ENCODE results near the gene HGD.
"Not testable (repeated sequence)": the region's sequence is repeated elsewhere in the genome, so short reads cannot be mapped to it uniquely, and the experiment has no call there.

Gene HGD

GRCh38 chr3:120650311-120650710 lies 31.7 kb downstream of the HGD start:
- Histone ChIP-seq H3K27me3 (ENCODE audit: insufficient read depth, low read length) (no peaks in the 10 kb centered on the region), H3K4me3 (ENCODE audit: low read length) (no peak overlapping the region), H3K4me1 (ENCODE audit: insufficient read depth, low read length) (no peaks in the 10 kb centered on the region; the same call in 1 of the 2 replicates), H3K9me3 (ENCODE audit: insufficient read depth, low read depth, low read length) (no peaks in the 10 kb centered on the region), H3K9ac (ENCODE audit: low read depth, low read length) (no peak overlapping the region), H3K27ac (ENCODE audit: low read length) (no peak overlapping the region), H3K36me3 (ENCODE audit: insufficient read depth, low read depth, low read length) (no peaks in the 10 kb centered on the region)

- Histone ChIP-seq H3K27me3 (ENCODE audit: insufficient read depth, low read length) (no peaks in the 10 kb centered on the region), H3K4me3 (ENCODE audit: low read length) (no peak overlapping the region), H3K9ac (ENCODE audit: low read depth, low read length) (no peak overlapping the region), H3K4me1 (ENCODE audit: insufficient read depth, low read length) (no peaks in the 10 kb centered on the region; the same call in 1 of the 2 replicates), H3K9me3 (ENCODE audit: insufficient read depth, low read depth, low read length) (no peaks in the 10 kb centered on the region), H3K36me3 (ENCODE audit: insufficient read depth, low read depth, low read length) (no peaks in the 10 kb centered on the region), H3K27ac (ENCODE audit: low read length) (no peak overlapping the region)
Observed at GRCh38 chr3:120649830-120650233, 32.2 kb downstream of the HGD start.

- no peaks in the 10 kb centered on the region for H3K9me3 ChIP-seq (ENCODE audit: insufficient read depth, low read depth, low read length)
- H3K4me3 ChIP-seq (ENCODE audit: low read length), result no peak overlapping the region
- H3K9ac ChIP-seq (ENCODE audit: low read depth, low read length), result no peak overlapping the region
- no peaks in the 10 kb centered on the region; the same call in 1 of the 2 replicates for H3K4me1 ChIP-seq (ENCODE audit: insufficient read depth, low read length)
- no peak overlapping the region for H3K27ac ChIP-seq (ENCODE audit: low read length)
- H3K27me3 ChIP-seq (ENCODE audit: insufficient read depth, low read length), result no peaks in the 10 kb centered on the region
- no peaks in the 10 kb centered on the region for H3K36me3 ChIP-seq (ENCODE audit: insufficient read depth, low read depth, low read length)
Observed at GRCh38 chr3:120648290-120648689, 33.7 kb downstream of the HGD start.

- Histone ChIP-seq H3K4me1 (ENCODE audit: insufficient read depth, low read length) (no peaks in the 10 kb centered on the region), H3K27me3 (ENCODE audit: insufficient read depth, low read length) (no peaks in the 10 kb centered on the region), H3K4me3 (ENCODE audit: low read length) (no peak overlapping the region), H3K9me3 (ENCODE audit: insufficient read depth, low read depth, low read length) (no peaks in the 10 kb centered on the region), H3K9ac (ENCODE audit: low read depth, low read length) (no peak overlapping the region), H3K27ac (ENCODE audit: low read length) (no peak overlapping the region), H3K36me3 (ENCODE audit: insufficient read depth, low read depth, low read length) (no peaks in the 10 kb centered on the region)
Observed at GRCh38 chr3:120646771-120647432, 35.1 kb downstream of the HGD start.

- Histone ChIP-seq H3K27me3 (ENCODE audit: insufficient read depth, low read length) (no peaks in the 10 kb centered on the region), H3K9ac (ENCODE audit: low read depth, low read length) (no peak overlapping the region), H3K27ac (ENCODE audit: low read length) (no peak overlapping the region), H3K36me3 (ENCODE audit: insufficient read depth, low read depth, low read length) (no peaks in the 10 kb centered on the region), H3K4me1 (ENCODE audit: insufficient read depth, low read length) (no peaks in the 10 kb centered on the region), H3K9me3 (ENCODE audit: insufficient read depth, low read depth, low read length) (no peaks in the 10 kb centered on the region), H3K4me3 (ENCODE audit: low read length) (no peak overlapping the region)
Observed at GRCh38 chr3:120645083-120645845, 36.8 kb downstream of the HGD start.

GRCh38 chr3:120642368-120642948 lies 39.6 kb downstream of the HGD start:
- H3K9ac ChIP-seq (ENCODE audit: low read depth, low read length), result no peak overlapping the region
- no peaks in the 10 kb centered on the region for H3K4me1 ChIP-seq (ENCODE audit: insufficient read depth, low read length)
- H3K36me3 ChIP-seq (ENCODE audit: insufficient read depth, low read depth, low read length), result no peaks in the 10 kb centered on the region
- H3K27me3 ChIP-seq (ENCODE audit: insufficient read depth, low read length), result no peaks in the 10 kb centered on the region
- H3K27ac ChIP-seq (ENCODE audit: low read length), result no peak overlapping the region
- no peak overlapping the region for H3K4me3 ChIP-seq (ENCODE audit: low read length)
- H3K9me3 ChIP-seq (ENCODE audit: insufficient read depth, low read depth, low read length), result no peaks in the 10 kb centered on the region; the same call in 1 of the 2 replicates

- no peak overlapping the region for H3K9ac ChIP-seq (ENCODE audit: low read depth, low read length)
- H3K4me1 ChIP-seq (ENCODE audit: insufficient read depth, low read length), result no peaks in the 10 kb centered on the region
- H3K27me3 ChIP-seq (ENCODE audit: insufficient read depth, low read length), result no peaks in the 10 kb centered on the region
- no peak overlapping the region for H3K27ac ChIP-seq (ENCODE audit: low read length)
- H3K36me3 ChIP-seq (ENCODE audit: insufficient read depth, low read depth, low read length), result no peaks in the 10 kb centered on the region
- no peak overlapping the region for H3K4me3 ChIP-seq (ENCODE audit: low read length)
- H3K9me3 ChIP-seq (ENCODE audit: insufficient read depth, low read depth, low read length), result no peaks in the 10 kb centered on the region; the same call in 1 of the 2 replicates
Observed at GRCh38 chr3:120641696-120642246, 40.3 kb downstream of the HGD start.

- no peak overlapping the region for H3K9ac ChIP-seq (ENCODE audit: low read depth, low read length)
- H3K27ac ChIP-seq (ENCODE audit: low read length), result no peak overlapping the region
Observed at GRCh38 chr3:120640231-120640630, 41.8 kb downstream of the HGD start.

GRCh38 chr3:120638820-120639219 lies 43.2 kb downstream of the HGD start:
- not testable (repeated sequence) for H3K27me3 ChIP-seq (ENCODE audit: insufficient read depth, low read length); H3K27ac ChIP-seq (ENCODE audit: low read length); H3K36me3 ChIP-seq (ENCODE audit: insufficient read depth, low read depth, low read length)

More at GRCh38 chr3:120640231-120640630, 41.8 kb downstream of the HGD start:
- Histone ChIP-seq H3K27me3 (ENCODE audit: insufficient read depth, low read length) (no peaks in the 10 kb centered on the region), H3K4me1 (ENCODE audit: insufficient read depth, low read length) (no peaks in the 10 kb centered on the region), H3K4me3 (ENCODE audit: low read length) (no peak overlapping the region), H3K36me3 (ENCODE audit: insufficient read depth, low read depth, low read length) (no peaks in the 10 kb centered on the region), H3K9me3 (ENCODE audit: insufficient read depth, low read depth, low read length) (no peaks in the 10 kb centered on the region; the same call in 1 of the 2 replicates)

GRCh38 chr3:120637851-120638559 lies 44.0 kb downstream of the HGD start:
- H3K4me3 ChIP-seq (ENCODE audit: low read length), result no peak overlapping the region
- H3K36me3 ChIP-seq (ENCODE audit: insufficient read depth, low read depth, low read length), result no peaks in the 10 kb centered on the region
- H3K4me1 ChIP-seq (ENCODE audit: insufficient read depth, low read length), result no peaks in the 10 kb centered on the region
- H3K9me3 ChIP-seq (ENCODE audit: insufficient read depth, low read depth, low read length), result no peaks in the 10 kb centered on the region; the same call in 1 of the 2 replicates
- H3K27ac ChIP-seq (ENCODE audit: low read length), result no peak overlapping the region
- no peak overlapping the region for H3K9ac ChIP-seq (ENCODE audit: low read depth, low read length)
- H3K27me3 ChIP-seq (ENCODE audit: insufficient read depth, low read length), result no peaks in the 10 kb centered on the region

More at GRCh38 chr3:120638820-120639219, 43.2 kb downstream of the HGD start:
- H3K4me3 ChIP-seq (ENCODE audit: low read length); H3K4me1 ChIP-seq (ENCODE audit: insufficient read depth, low read length); H3K9me3 ChIP-seq (ENCODE audit: insufficient read depth, low read depth, low read length); H3K9ac ChIP-seq (ENCODE audit: low read depth, low read length): not testable (repeated sequence)

GRCh38 chr3:120636795-120637401 lies 45.1 kb downstream of the HGD start:
- H3K4me1 ChIP-seq (ENCODE audit: insufficient read depth, low read length), result no peaks in the 10 kb centered on the region
- H3K27ac ChIP-seq (ENCODE audit: low read length), result no peak overlapping the region
- no peaks in the 10 kb centered on the region for H3K36me3 ChIP-seq (ENCODE audit: insufficient read depth, low read depth, low read length)
- H3K9ac ChIP-seq (ENCODE audit: low read depth, low read length), result no peak overlapping the region
- H3K27me3 ChIP-seq (ENCODE audit: insufficient read depth, low read length), result no peaks in the 10 kb centered on the region
- H3K4me3 ChIP-seq (ENCODE audit: low read length), result no peak overlapping the region
- no peaks in the 10 kb centered on the region; the same call in 1 of the 2 replicates for H3K9me3 ChIP-seq (ENCODE audit: insufficient read depth, low read depth, low read length)
